ENCODE data around the gene CELSR1.

- TF ChIP-seq CTCF (IDR thresholded peaks at IDR 0.05; ENCODE audit: insufficient read depth, low read depth, low read length) (no peak), EZH2 (IDR thresholded peaks at IDR 0.05; ENCODE audit: insufficient read depth, low read length) (no peak)
These were observed 142.8 kb downstream of the CELSR1 start for GRCh38 chr22:46394622-46395021.
